ENCODE measurements around the gene ZGPAT.
"Not testable (repeated sequence)": the region's sequence is repeated elsewhere in the genome, so short reads cannot be mapped to it uniquely, and the experiment has no call there.

Gene ZGPAT

DNA sequence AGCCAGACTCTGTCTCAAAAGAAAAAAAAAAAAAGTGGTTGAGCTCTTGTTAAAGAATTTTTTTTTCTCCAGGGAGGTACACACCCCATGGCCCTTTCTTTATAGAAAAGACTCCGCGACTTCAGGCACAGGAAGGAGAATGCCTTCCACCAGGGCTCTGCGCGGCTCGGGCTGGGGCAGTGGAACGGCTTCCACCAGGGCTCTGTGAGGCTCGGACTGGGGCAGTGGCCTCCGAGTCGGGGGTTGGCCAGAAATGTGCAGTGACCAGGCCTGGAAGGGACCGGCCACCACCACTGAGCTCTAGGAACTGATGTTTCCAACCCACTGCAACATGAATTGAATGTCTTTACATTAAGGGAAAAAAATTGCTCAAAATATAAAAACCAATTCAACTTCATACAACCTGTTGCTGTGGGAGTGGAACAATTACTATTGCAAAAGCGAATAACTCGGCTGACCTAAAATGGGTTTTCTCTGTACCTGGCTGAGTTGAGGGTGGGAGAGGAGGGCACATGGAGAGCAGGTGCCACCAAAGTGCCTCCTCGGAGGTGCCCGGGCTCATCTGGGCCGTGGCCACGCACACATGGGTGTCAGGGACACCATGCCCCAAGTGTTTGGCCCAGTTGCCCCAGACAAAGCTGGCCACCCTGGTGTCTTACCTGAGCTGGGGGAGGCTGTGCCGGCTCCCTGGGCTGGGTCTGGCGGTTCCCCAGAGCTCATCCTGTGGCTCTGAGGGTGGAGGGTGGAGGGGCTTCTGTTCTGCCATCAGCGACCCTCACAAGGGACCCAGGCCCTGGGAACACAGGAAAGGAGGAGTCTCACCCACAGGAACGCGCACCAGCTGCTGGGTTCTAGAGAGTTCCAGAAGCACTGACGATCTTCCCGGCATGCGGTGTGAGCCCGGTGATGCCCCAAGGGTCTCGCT, 61.0 kb downstream of the ZGPAT start:
- no peaks in the 10 kb centered on the region for H3K36me3 Mint-ChIP-seq
- no peak overlapping the region for H3K4me3 Mint-ChIP-seq
- no peaks in the 10 kb centered on the region for H3K4me1 Mint-ChIP-seq
- no peak overlapping the region for H3K27ac Mint-ChIP-seq
- DNase-seq (ENCODE audit: low spot score in 2 of 2), result no peak
- peaks cover 6% of the 10 kb centered on the region for H3K27me3 Mint-ChIP-seq
- no peak for ATAC-seq (ENCODE audit: low read depth)
- H3K9me3 Mint-ChIP-seq, result no peaks in the 10 kb centered on the region

DNA sequence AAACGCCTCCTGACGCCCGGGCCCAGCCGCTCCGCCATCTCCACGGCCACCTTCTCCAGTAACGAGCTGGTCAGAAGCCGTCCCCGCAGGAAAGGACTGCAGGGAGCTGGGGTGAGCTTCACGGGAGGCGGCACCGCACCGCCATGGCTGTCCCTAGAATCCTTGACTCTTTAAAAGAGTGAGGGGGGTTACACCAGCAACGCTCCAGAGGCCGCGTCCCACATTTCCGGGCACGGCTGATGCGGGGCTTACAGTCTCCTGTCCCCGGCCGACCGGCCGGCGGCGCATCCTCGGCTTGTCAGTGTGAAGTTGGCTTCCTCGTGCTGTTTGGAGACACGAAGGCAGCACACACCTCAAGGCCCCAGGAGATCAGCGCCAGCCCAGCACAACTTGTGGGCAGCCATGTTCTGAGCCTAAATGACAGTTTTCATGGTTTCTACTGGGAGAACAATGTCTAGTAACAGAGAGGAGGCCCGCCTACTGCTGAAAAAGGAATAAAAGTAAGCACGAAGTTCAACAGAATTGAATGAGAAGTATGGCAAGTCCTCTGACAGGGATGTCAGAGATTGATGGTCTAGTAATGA, 62.1 kb downstream of the ZGPAT start:
- H3K36me3 Mint-ChIP-seq, result no peaks in the 10 kb centered on the region
- H3K9me3 Mint-ChIP-seq, result no peaks in the 10 kb centered on the region
- no peak for ATAC-seq (ENCODE audit: low read depth)
- H3K27me3 Mint-ChIP-seq, result peaks cover 9% of the 10 kb centered on the region
- H3K27ac Mint-ChIP-seq, result no peak overlapping the region
- H3K4me1 Mint-ChIP-seq, result peaks cover 2% of the 10 kb centered on the region
- no peak for DNase-seq (ENCODE audit: low spot score in 2 of 2)
- no peak overlapping the region for H3K4me3 Mint-ChIP-seq

DNA sequence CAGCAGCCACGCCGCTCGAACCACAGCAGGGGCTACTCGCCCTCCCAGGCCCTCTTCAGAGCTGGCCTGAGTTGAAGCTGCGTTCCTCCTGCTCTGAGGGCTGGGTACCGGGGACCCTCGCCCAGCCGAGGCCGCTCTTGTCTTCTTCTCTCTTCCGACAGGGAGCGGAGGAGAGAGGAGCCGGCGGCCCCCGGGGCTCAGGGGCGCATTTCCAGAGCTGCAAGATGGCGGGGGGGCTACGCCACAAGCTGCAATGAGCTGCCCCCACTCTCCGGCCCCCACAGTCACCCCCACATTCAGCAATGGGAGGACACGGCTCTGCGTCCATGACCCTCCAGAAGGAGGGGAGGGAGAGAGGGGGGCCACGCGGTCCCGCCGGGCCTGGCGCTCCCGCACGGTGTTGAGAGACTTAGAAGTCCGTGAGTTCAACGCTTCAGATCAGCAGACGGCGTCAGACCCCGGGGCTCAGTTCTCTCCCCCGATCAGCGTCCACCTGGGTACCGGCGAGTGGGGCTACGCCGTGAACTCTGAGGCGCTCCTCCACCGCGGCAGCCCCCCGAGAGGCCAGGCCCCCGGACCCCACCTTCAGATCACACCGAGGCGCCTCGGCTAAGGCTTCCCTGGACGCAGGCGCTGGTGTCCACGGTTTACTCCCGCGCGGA, 63.3 kb downstream of the ZGPAT start:
- DNase-seq (ENCODE audit: low spot score in 2 of 2) (no peak), ATAC-seq (ENCODE audit: low read depth) (no peak)
- H3K4me1 Mint-ChIP-seq, result peaks cover 2% of the 10 kb centered on the region
- H3K4me3 Mint-ChIP-seq, result no peak overlapping the region
- no peaks in the 10 kb centered on the region for H3K36me3 Mint-ChIP-seq
- H3K27me3 Mint-ChIP-seq, result peaks cover 10% of the 10 kb centered on the region
- H3K27ac Mint-ChIP-seq, result no peak overlapping the region
- no peaks in the 10 kb centered on the region for H3K9me3 Mint-ChIP-seq

DNA sequence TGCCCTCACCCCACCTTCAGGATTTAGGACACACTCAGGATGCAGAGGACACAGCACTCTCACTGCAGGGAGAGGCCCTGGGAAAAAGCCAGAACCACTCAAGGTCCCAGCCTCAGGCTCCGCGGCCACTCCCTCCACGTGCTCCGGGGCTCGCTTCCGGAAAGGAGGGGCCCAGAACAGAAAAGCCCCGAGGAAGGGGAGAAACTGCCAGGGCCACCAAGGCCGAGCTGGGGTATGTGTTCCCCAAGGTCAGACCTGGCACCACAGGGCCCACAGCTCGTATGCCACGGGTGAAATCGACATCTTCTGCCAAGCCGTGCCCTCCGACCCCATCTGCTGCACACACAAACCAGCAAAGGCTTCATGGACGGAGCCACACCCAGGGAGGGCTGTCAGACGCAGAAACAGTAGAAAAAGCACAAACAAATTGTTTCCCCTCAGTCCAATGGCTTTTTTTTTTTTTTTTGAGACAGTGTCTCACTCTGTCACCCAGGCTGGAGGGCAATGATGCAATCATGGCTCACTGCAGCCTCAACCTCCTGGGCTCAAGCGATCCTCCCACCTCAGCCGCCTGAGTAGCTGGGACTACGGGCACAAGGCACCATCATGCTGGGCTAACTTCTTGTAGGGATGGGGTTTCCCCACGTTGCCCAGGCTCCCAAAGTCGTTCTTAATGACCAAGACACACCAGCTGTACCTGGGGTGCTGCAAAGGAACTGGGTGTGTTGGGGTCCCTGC, 65.1 kb downstream of the ZGPAT start:
- DNase-seq (ENCODE audit: low spot score in 2 of 2) (no peak), ATAC-seq (ENCODE audit: low read depth) (no peak)
- H3K27me3 Mint-ChIP-seq, result peaks cover 11% of the 10 kb centered on the region
- H3K9me3 Mint-ChIP-seq, result no peaks in the 10 kb centered on the region
- no peak overlapping the region for H3K27ac Mint-ChIP-seq
- H3K4me1 Mint-ChIP-seq, result peaks cover 2% of the 10 kb centered on the region
- H3K36me3 Mint-ChIP-seq, result no peaks in the 10 kb centered on the region
- H3K4me3 Mint-ChIP-seq, result no peak overlapping the region

DNA sequence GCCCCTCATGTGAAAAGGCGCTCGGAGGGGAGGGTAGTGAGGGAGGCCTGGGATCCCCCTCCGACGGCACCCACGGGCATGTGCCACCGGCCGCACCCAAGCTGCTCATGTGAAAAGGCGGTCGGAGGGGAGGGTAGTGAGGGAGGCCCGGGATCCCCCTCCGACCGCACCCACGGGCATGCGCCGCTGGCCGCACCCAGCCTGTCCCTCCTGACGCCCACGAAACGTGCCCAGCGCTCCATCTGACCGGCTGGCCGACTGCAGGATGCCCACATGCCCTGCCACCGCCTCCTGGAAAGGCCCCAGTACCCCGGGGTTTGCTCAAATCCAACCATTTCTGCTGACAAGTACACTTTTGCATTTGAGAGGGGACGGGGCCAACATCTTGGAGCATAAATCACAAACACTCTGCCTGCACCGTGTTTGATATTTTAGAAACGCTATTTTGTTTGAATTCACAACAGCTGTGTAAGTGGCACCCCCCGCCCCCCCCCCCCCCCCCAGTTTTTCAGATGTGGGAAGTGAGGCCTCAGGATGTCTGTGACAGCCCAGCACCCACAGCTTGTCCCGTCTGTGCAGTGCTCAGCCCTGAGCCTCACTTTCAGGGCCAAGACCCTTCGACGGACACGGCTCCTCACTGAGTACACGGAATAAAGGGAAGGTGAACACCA, 65.9 kb downstream of the ZGPAT start:
- no peaks in the 10 kb centered on the region for H3K36me3 Mint-ChIP-seq
- no peak overlapping the region for H3K4me3 Mint-ChIP-seq
- no peak overlapping the region for H3K27ac Mint-ChIP-seq
- ATAC-seq (ENCODE audit: low read depth) (no peak), DNase-seq (ENCODE audit: low spot score in 2 of 2) (no peak)
- no peaks in the 10 kb centered on the region for H3K9me3 Mint-ChIP-seq
- peaks cover 10% of the 10 kb centered on the region for H3K27me3 Mint-ChIP-seq
- H3K4me1 Mint-ChIP-seq, result peaks cover 2% of the 10 kb centered on the region

DNA sequence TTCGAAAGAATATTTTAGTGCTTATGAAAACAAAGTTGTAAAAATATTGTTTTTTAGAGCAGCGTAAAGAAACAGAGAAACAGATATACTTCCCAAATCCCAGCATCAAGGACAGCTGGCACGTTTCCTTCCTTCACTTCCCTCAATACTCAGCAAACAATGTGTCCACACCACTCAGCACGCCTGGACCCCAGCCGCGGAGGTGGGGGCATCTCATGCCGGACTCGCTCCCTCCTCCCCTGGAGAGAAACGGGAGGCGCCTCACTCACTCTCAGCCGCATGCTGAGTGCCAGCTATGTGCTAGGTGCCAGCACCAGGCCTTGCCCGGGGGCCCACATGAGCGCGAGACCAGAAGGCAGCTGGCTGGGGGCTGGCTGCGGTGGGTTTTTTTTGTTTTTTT, 66.5 kb downstream of the ZGPAT start:
- no peak overlapping the region for H3K4me3 Mint-ChIP-seq
- no peak overlapping the region for H3K27ac Mint-ChIP-seq
- peaks cover 10% of the 10 kb centered on the region for H3K27me3 Mint-ChIP-seq
- ATAC-seq (ENCODE audit: low read depth), result no peak
- no peaks in the 10 kb centered on the region for H3K36me3 Mint-ChIP-seq
- DNase-seq (ENCODE audit: low spot score in 2 of 2), result no peak
- peaks cover 2% of the 10 kb centered on the region for H3K4me1 Mint-ChIP-seq
- H3K9me3 Mint-ChIP-seq, result no peaks in the 10 kb centered on the region

DNA sequence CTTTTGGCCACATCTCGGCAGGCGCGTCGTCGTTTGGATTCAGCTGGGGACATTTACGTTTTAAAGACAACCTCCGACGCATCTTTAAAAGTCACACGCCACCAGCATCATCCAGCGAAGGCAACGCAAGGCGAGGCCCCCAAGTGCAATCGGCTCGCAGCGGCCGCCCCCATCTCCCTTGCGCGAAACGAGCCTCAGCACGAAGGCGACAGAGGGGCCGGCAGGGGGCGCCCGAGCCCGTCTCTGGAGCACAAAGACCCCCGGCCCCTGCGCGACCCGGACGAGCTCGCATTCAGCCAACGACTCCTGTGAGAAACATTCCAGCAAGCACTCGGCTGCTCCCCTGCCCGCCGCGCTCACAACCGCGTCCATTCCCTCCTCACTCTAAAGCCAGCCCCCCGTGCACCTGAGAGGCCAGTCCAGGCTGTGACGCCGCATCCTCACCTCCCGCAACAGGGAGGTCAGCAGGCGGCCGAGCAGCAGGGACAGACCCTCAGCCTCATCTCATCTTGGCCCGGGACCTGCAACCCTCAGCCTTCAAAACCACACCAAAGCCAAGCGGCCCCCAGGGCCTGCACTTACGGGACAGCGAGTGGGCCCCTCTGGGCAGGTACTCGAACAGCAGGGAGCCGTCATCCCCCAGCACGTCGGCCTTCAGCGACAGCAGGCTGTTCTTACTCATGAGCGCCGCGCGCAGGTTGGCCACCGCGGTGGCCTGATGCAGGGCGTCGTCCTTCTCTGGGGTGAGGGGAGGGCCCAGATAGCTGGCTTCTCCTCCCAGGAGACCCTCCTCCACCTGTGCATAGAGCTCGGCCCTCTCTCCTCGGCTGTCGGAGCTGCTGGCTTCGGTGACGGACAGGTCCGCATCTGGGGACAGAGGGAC, 67.5 kb downstream of the ZGPAT start:
- H3K36me3 Mint-ChIP-seq, result no peaks in the 10 kb centered on the region
- no peaks in the 10 kb centered on the region for H3K9me3 Mint-ChIP-seq
- no peak overlapping the region for H3K27ac Mint-ChIP-seq
- ATAC-seq (ENCODE audit: low read depth), result no peak
- H3K27me3 Mint-ChIP-seq, result peaks cover 8% of the 10 kb centered on the region
- no peak for DNase-seq (ENCODE audit: low spot score in 2 of 2)
- no peak overlapping the region for H3K4me3 Mint-ChIP-seq
- peaks cover 2% of the 10 kb centered on the region for H3K4me1 Mint-ChIP-seq

DNA sequence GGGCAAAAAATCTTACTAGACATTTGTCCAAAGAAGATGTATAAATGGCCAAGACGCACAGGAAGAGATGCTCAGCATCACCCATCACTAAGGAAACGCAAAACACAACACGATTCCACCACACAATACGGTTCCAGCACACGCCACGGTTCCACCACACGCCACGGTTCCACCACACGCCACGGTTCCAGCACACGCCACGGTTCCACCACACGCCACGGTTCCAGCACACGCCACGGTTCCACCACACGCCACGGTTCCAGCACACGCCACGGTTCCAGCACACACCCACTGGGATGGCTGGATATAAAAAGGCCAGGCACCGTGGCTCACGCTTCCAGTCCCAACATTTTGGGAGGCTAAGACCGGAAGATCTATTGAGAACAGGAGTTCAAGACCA, 69.0 kb downstream of the ZGPAT start:
- not testable (repeated sequence) for H3K27ac Mint-ChIP-seq; ATAC-seq (ENCODE audit: low read depth); H3K27me3 Mint-ChIP-seq; DNase-seq (ENCODE audit: low spot score in 2 of 2); H3K9me3 Mint-ChIP-seq; H3K36me3 Mint-ChIP-seq; H3K4me1 Mint-ChIP-seq; H3K4me3 Mint-ChIP-seq

DNA sequence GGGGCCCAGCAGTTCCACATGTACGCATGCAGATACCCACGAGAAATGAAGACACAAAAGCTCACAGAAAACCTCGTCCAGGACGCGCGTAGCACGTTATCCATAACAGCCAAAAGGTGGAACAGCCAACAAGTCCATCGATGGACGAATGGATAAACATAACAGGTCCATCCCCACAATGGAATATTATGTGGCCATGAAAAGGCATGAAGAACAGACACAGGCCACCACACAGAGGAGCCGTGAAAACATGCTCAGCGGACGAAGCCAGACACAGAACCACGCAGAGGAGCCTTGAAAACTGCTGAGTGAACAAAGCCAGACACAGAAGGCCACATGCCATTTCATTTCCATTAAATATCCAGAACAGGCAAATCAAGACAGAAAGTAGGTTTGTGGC, 69.8 kb downstream of the ZGPAT start:
- peaks cover 7% of the 10 kb centered on the region for H3K27me3 Mint-ChIP-seq
- H3K27ac Mint-ChIP-seq, result no peak overlapping the region
- no peak overlapping the region for H3K4me3 Mint-ChIP-seq
- H3K4me1 Mint-ChIP-seq, result peaks cover 7% of the 10 kb centered on the region
- no peaks in the 10 kb centered on the region for H3K36me3 Mint-ChIP-seq
- H3K9me3 Mint-ChIP-seq, result no peaks in the 10 kb centered on the region
- DNase-seq (ENCODE audit: low spot score in 2 of 2) (no peak), ATAC-seq (ENCODE audit: low read depth) (no peak)

DNA sequence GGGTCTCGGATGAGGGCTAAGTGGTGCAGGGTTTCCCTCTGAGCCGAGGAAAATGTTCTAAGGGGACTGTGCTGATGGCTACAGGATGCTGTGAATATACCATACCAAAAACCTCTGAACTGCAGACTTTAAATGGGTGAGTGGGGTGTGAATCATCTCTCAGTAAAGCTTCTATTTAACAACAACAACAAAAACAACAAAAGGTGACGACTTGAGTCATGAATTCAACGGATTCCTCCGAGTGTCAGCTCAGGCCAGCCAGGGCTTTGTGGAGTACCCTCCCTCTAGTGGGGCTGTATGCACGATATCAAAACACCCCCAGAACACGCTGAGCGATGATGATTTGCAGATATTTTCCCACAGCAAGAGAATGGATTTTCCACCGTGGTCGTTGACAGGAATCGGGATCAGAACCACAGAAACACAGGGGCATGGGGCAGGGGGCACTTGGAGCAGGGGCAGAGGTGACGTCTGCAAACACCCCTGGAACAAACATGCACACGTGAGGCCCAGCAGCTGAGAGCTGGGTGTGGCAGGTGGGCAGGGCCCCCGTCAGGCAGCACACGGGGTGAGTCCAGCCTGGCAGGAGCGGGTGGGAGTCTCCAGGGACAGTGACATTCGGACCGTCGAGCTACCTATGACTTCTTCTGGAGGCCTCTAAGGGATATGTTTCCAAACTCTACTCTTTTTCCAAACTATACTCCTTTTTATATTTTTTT, 70.4 kb downstream of the ZGPAT start:
- Mint-ChIP-seq H3K36me3 (no peaks in the 10 kb centered on the region), H3K9me3 (no peaks in the 10 kb centered on the region), H3K4me3 (no peak overlapping the region), H3K4me1 (peaks cover 7% of the 10 kb centered on the region), H3K27me3 (peaks cover 6% of the 10 kb centered on the region), H3K27ac (no peak overlapping the region)
- DNase-seq (ENCODE audit: low spot score in 2 of 2), result no peak
- no peak for ATAC-seq (ENCODE audit: low read depth)

DNA sequence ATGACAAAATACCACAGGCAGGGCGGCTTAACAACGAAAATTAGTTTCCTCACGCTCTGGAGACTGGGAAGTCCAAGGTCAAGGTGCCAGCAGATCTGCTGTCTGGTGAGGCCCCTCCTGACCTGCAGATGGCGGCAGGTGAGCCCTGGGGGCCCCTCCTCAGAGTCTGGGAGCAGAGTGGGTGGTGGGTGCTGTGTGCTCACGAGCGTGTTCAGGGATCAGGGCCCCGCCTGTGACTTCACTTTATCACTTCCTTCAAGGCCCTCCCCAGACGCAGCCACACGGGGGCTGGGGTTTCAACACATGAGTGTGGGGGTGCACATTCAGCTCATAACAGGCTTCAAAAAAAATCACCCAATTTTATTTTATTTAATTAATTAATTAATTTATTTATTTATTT, 71.0 kb downstream of the ZGPAT start:
- ATAC-seq (ENCODE audit: low read depth) (no peak), DNase-seq (ENCODE audit: low spot score in 2 of 2) (no peak)
- H3K4me3 Mint-ChIP-seq, result no peak overlapping the region
- no peaks in the 10 kb centered on the region for H3K36me3 Mint-ChIP-seq
- H3K27ac Mint-ChIP-seq, result no peak overlapping the region
- H3K9me3 Mint-ChIP-seq, result no peaks in the 10 kb centered on the region
- H3K4me1 Mint-ChIP-seq, result peaks cover 7% of the 10 kb centered on the region
- peaks cover 6% of the 10 kb centered on the region for H3K27me3 Mint-ChIP-seq

DNA sequence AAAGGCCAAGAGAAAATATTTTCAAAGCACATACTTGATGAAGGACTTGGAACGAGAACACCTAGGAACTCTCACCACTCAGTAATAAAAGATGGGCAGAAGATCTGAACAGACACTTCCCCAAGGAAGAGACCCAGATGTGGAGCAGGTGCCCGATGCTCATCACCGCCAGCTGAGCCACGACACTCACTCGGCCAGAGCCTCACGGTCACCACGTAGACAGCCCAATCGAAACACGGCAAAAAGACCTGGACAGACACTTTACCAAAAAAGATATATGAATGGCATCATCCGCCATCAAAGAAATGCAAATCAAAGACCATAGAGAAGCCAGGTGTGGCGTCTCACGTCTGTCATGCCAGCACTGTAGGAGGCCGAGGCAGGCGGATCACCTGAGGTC, 73.3 kb downstream of the ZGPAT start:
- no peak for ATAC-seq (ENCODE audit: low read depth)
- Mint-ChIP-seq H3K4me1 (peaks cover 7% of the 10 kb centered on the region), H3K9me3 (no peaks in the 10 kb centered on the region), H3K27me3 (peaks cover 2% of the 10 kb centered on the region), H3K27ac (no peak overlapping the region), H3K4me3 (no peak overlapping the region), H3K36me3 (no peaks in the 10 kb centered on the region)
- DNase-seq (ENCODE audit: low spot score in 2 of 2), result no peak

Measured in memory B cell (primary cell).